Peyer's patch (tissue), 4 donors: ENCODE data around the gene GPD1L.

Experiments
- POLR2A ChIP-seq, 2 donors: fragments of 450-650 bp; IDR thresholded peaks; one replicate each; pipeline ENCODE4 v1.5.1; 2017; ENCODE audit warnings: antibody characterized with exemption in 2 of 2, mild to moderate bottlenecking in 2 of 2, moderate library complexity in 2 of 2
- TF ChIP-seq, protein P1 (sequence below), 6 experiments: fragments of 450-650 bp in 4 of 6; fragments of 200-600 bp in 2 of 6; sonication (generic) in 1 of 6; IDR thresholded peaks; one replicate each; pipeline ENCODE4 v1.5.1; 2017 to 2019; ENCODE audit warnings: antibody characterized with exemption in 6 of 6, mild to moderate bottlenecking in 3 of 6, moderate library complexity in 1 of 6

DNA sequence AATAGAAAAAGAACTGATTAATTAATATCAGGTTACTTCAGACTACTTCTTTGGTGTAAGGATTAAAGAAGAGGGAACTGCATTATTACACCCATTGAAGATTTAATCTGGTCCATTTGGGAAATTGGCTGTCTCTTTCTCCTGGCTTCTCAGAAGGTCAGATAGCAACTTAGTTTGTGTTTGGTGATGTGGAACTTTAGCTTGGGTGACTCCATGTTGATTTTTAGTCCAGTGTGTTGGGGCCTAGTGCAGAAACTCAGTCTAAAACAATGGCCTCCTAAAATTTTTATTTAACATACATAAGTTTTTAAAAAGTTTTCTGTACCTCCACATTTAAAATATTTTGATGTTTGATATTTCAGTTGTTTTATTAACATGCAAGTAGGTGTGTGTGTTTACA is 27.6 kb upstream of the GPD1L start:
- TF ChIP-seq, protein P1, sequence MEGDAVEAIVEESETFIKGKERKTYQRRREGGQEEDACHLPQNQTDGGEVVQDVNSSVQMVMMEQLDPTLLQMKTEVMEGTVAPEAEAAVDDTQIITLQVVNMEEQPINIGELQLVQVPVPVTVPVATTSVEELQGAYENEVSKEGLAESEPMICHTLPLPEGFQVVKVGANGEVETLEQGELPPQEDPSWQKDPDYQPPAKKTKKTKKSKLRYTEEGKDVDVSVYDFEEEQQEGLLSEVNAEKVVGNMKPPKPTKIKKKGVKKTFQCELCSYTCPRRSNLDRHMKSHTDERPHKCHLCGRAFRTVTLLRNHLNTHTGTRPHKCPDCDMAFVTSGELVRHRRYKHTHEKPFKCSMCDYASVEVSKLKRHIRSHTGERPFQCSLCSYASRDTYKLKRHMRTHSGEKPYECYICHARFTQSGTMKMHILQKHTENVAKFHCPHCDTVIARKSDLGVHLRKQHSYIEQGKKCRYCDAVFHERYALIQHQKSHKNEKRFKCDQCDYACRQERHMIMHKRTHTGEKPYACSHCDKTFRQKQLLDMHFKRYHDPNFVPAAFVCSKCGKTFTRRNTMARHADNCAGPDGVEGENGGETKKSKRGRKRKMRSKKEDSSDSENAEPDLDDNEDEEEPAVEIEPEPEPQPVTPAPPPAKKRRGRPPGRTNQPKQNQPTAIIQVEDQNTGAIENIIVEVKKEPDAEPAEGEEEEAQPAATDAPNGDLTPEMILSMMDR (IDR thresholded peaks at IDR 0.05): no peak
- no peak for TF ChIP-seq POLR2A (IDR thresholded peaks at IDR 0.05)
